ENCODE results near the gene POMT2.
A peak's percentile ranks its signal among the peaks of the same experiment; 100 is the strongest.

The POMT2 gene

DNA sequence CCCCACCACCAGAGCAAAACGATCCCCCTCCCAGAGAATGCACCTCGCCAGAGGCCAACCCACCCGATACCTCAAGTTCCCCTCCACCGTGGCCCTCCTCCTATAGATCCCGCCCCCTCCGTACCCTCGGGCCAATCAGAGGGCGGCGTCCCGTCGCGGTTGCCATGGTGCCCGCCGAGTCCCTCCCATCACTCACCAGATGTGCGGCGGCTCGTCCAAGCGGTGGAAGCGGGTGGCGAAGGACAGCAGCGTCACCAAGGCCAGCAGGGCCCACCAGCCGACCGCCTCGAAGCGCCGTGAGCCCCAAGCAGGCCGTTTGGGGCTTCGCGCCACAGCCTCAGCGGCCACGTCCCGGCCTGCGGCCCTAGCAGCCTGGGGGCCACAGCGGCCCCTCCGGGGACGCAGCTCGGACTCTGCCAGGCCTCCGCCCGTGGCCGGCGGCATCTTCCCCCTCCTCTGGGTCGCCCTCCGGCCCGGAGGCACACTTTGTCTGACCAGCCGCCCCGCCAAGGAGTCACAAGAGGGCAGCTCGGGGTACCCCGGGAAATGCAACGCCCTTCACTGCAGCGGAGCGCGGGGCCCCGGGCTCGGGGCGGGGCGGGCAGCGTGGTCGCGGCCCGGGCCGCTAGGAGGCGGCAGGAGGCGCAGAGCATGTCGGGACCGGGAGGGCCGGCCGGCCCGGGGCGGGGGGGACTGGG lies at the start of gene POMT2:
Gene POMT2, minus strand, starts transcription at position 646 of the 698 bp plus-strand sequence. Its CDS starts 202 bp downstream, at position 444.
- TF ChIP-seq ZNF274 (IDR thresholded peaks at IDR 0.05; ENCODE audit: low read depth, low read length) = no peak
- peak within 1 kb of the TSS; percentile 97 for H3K4me3 ChIP-seq (ENCODE audit: low read length)

DNA sequence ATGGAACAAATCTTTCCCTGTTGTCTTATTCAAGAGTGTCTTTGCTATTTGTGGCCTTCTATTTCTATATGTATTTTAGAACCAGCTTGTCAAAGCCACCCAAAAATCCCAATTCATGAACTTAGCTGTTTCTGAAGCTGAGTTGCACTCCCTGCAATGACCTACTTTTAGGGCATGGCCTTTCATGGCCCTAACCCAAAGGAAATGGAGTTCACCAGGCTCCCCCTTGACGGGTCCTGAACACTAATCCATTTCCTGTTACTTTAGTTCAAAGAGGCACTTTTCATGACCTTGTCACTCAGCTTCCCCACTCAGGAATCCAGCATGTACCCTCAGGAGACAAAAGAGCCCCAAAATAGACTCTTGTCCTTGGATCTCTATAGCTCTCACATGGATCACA lies 48.6 kb upstream of the POMT2 start:
- no peak for TF ChIP-seq ZNF274 (IDR thresholded peaks at IDR 0.05; ENCODE audit: low read depth, low read length)
- H3K4me3 ChIP-seq (ENCODE audit: low read length) = no peak overlapping the region

DNA sequence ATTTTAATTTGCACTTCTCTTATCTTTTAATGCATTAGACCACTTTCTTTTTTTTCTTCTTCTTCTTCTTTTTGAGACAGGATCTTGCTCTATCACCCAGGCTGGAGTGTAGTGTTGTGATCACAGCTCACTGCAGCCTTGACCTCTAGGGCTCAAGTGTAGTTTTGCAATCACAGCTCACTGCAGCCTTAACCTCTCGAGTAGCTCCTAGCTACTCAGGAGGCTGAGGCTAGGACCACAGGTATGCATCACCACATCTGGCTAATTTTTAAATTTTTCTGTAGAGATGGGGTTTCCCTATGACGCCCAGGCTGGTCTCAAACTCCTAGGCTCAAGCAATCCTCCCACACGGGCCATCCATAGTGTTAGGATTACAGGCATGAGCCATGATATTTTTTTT lies 43.5 kb upstream of the POMT2 start:
- TF ChIP-seq ZNF274 (IDR thresholded peaks at IDR 0.05; ENCODE audit: low read depth, low read length) = no peak
- H3K4me3 ChIP-seq (ENCODE audit: low read length) = no peak overlapping the region

GRCh38 chr14:77359626-77360025 lies 38.9 kb upstream of the POMT2 start:
- no peak overlapping the region for H3K4me3 ChIP-seq (ENCODE audit: low read length)
- no peak for TF ChIP-seq ZNF274 (IDR thresholded peaks at IDR 0.05; ENCODE audit: low read depth, low read length)

- TF ChIP-seq ZNF274 (IDR thresholded peaks at IDR 0.05; ENCODE audit: low read depth, low read length) = no peak
- no peak overlapping the region for H3K4me3 ChIP-seq (ENCODE audit: low read length)
Measured at GRCh38 chr14:77356899-77357298, 36.2 kb upstream of the POMT2 start.

- no peak overlapping the region for H3K4me3 ChIP-seq (ENCODE audit: low read length)
- TF ChIP-seq ZNF274 (IDR thresholded peaks at IDR 0.05; ENCODE audit: low read depth, low read length) = no peak
Measured at GRCh38 chr14:77355811-77356210, 35.1 kb upstream of the POMT2 start.

DNA sequence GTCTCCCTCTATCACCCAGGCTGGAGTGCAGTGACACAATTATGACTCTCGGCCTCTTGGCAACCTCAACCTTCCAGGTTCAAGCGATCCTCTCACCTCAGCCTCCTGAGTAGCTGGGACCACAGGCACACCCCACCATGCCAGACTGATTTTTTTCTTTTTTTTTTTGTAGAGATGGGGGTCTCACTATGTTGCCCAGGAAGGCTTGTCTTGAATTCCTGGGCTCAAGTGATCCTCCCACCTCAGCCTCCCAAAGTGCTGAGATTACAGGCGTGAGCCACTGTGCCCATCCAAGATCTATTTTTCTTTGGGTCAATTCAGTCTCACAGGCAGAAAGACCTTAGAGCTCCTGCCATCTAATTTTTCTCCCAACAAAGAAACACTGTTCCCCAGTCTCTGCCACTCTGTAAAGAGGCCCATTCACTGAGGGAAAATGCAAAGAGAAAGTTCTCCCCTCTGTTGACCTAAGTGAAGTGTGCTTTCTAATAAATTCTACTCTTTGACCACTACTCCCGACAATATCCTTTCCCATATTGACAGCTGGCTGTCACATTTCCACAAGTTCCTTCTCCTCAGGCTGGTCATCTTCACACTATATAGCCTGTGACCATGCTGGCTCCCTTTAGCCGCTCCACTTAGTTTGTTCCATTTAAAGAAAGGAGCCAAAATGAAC lies 32.9 kb upstream of the POMT2 start:
- H3K4me3 ChIP-seq (ENCODE audit: low read length) = no peak overlapping the region
- TF ChIP-seq ZNF274 (IDR thresholded peaks at IDR 0.05; ENCODE audit: low read depth, low read length) = no peak

DNA sequence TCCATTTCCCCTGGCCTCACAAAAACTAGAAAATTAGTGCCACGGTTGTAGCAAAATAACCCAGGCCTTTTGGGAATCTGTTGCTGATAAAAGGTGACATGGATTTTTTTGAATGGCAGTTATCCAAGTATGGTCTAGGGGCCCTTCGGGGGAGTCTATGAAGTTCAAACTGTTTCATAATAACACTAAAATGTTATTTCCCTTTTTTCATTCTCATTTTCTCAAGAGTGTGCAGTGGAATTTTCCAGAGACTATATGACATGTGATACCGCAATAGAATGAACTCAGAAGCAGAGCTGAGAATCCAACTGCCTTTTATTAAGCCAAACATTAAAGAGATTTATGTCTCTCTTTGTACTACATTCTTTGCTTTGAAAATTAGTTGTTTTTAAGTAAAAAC lies 27.1 kb upstream of the POMT2 start:
- no peak for TF ChIP-seq ZNF274 (IDR thresholded peaks at IDR 0.05; ENCODE audit: low read depth, low read length)
- H3K4me3 ChIP-seq (ENCODE audit: low read length) = no peak overlapping the region

DNA sequence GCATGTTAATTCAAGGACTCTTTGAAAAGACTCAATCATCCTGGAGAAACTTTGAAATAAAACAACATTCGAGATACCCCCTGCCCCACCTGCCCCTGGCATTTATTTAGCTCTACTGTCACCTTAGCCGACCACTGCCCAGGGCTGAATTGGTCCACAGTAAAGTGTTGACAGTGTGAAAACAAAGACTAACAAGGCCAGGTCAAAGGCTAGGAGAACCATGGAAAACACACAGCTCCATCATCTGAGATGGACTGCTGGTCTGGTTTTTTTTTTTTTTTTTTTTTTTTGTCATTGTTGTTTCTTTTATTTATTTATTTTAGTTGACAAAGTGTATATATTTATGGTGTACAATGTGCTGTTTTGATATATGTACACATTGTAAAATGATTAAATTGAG lies 25.8 kb upstream of the POMT2 start:
- no peak for TF ChIP-seq ZNF274 (IDR thresholded peaks at IDR 0.05; ENCODE audit: low read depth, low read length)
- H3K4me3 ChIP-seq (ENCODE audit: low read length) = no peak overlapping the region

GRCh38 chr14:77344377-77344996 lies 23.8 kb upstream of the POMT2 start:
- no peak for TF ChIP-seq ZNF274 (IDR thresholded peaks at IDR 0.05; ENCODE audit: low read depth, low read length)
- H3K4me3 ChIP-seq (ENCODE audit: low read length) = no peak overlapping the region

DNA sequence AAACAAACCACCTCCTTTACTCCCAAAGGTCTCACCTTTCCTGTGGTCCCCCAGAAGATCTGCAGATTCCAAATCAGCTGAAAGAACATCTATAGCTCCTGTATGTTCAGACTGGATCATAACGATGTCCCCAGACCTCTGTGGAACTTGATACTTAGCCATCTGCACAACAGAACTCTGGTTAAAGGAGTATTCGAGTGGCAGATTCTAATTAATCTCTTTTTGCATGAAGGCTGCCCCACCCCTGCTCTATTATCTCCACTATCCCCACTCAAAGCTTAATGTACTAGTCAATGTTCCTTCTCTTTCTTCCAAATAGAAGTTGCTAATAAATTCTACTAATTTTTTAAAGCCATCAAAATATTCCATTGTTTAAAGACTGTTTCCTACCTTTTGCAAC lies 23.0 kb upstream of the POMT2 start:
- TF ChIP-seq ZNF274 (IDR thresholded peaks at IDR 0.05; ENCODE audit: low read depth, low read length) = no peak
- no peak overlapping the region for H3K4me3 ChIP-seq (ENCODE audit: low read length)

DNA sequence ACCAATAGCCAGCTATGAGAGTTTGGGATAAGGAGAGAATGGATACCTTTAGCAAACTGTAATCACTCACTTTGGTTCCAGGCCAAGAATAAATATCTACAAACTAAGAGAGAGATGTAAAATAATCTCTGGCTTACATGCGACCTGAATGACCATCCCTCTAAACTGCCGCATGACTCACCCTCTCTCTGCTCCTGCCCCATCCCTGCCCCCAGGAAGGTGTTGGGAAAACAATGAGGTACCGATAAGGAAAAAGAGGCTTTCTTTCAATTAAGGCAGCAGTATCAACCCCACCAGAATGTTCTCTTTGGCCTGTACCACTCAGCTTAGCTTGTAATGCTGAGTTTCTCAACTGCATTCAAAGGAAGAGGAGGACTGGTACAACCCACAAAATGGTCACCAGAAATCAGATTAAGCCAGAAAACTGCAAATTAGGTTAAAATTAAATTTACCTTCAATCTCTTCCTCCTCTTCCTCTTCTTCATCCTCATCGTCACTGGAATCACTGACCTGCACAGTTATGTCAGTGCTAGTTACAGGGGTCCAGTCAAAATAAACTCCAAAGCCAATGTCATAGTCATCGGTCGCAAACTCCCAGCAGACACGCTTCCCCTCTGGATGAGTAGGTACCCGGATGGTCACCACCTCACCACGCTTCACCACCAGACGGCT lies 22.2 kb upstream of the POMT2 start:
- no peak for TF ChIP-seq ZNF274 (IDR thresholded peaks at IDR 0.05; ENCODE audit: low read depth, low read length)
- H3K4me3 ChIP-seq (ENCODE audit: low read length) = no peak overlapping the region

DNA sequence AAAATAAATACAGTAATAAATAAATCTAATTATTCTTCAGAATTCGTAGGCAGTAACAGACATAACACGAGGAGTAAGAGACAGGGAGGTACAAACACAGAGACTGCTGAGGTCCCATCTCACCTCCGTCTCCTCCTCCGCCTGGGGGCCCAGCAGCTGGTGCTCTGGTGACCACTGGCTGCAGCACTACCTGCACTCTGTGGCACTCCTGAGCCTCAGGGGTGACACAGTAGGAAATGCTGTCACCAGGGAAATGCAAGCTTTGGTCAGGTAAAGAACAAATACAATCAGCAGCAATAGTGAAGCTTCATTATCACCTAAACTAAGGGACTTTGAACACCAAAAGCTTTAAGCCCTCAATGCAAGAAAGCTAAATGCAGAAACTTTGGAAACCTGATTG lies 19.7 kb upstream of the POMT2 start:
- H3K4me3 ChIP-seq (ENCODE audit: low read length) = no peak overlapping the region
- TF ChIP-seq ZNF274 (IDR thresholded peaks at IDR 0.05; ENCODE audit: low read depth, low read length) = no peak

- TF ChIP-seq ZNF274 (IDR thresholded peaks at IDR 0.05; ENCODE audit: low read depth, low read length) = no peak
- no peak overlapping the region for H3K4me3 ChIP-seq (ENCODE audit: low read length)
Measured at GRCh38 chr14:77339407-77339806, 18.7 kb upstream of the POMT2 start.

DNA sequence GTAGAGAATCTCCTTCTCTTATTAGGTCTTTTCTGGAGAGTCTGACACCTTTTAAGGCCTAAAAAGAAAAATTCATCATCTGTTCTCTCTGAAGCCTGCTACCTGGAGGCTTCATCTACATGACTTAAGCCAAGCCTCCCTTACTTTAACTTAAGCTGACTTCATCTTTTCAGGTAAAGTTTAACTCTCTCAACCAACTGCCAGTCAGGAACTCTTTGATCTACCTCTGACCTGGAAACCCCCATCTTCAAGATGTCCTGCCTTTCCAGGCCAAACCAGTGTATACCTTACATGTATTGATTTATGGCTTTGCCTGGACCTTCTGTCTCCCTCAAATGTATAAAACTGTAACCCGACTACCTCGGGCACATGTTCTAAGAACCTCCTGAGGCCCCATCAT lies 17.6 kb upstream of the POMT2 start:
- no peak for TF ChIP-seq ZNF274 (IDR thresholded peaks at IDR 0.05; ENCODE audit: low read depth, low read length)
- H3K4me3 ChIP-seq (ENCODE audit: low read length) = no peak overlapping the region
